ENCODE results near the gene SPDL1. TPM values are rescaled to one million over a fixed set of nuclear protein-coding genes. Genes with fewer than 3 reads are reported as not detected.

SPDL1 gene
- total RNA-seq, 4 donors from 2014 or later: 5.8 to 19.2 (median 9.9) TPM

DNA sequence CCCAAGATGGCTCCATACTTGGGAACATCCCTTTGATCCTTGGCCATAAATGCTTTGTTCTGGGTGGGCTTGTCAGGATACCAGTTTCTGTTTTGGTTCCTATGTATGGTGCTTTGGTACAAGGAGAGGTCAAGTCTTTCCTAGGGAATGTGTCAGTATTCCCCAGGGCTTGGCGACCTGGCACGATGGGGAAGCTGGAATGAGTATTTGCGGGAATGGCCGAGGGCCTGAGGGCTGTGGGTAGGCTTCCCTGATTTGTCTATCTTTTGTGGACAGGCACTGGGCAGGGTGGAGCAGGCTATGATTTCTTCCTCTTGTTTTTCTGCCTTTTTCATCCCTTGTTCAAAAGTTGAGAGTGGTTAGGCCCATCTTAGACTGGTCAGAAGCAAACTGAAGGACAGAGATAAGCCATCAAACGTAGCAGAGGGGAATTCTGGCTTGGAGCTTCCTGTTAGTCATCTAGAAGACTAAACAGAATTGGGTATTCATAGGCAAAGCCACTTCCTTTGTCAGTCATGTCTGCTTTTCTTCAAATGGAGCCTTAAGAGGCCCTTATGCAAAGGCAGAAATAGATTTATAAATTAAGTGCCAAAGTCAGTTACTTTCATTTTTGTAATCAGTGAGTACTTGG, 67.2 kb downstream of the SPDL1 start:
- TF ChIP-seq, protein P1, sequence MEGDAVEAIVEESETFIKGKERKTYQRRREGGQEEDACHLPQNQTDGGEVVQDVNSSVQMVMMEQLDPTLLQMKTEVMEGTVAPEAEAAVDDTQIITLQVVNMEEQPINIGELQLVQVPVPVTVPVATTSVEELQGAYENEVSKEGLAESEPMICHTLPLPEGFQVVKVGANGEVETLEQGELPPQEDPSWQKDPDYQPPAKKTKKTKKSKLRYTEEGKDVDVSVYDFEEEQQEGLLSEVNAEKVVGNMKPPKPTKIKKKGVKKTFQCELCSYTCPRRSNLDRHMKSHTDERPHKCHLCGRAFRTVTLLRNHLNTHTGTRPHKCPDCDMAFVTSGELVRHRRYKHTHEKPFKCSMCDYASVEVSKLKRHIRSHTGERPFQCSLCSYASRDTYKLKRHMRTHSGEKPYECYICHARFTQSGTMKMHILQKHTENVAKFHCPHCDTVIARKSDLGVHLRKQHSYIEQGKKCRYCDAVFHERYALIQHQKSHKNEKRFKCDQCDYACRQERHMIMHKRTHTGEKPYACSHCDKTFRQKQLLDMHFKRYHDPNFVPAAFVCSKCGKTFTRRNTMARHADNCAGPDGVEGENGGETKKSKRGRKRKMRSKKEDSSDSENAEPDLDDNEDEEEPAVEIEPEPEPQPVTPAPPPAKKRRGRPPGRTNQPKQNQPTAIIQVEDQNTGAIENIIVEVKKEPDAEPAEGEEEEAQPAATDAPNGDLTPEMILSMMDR (IDR thresholded peaks at IDR 0.05; ENCODE audit: low read depth): no peak

DNA sequence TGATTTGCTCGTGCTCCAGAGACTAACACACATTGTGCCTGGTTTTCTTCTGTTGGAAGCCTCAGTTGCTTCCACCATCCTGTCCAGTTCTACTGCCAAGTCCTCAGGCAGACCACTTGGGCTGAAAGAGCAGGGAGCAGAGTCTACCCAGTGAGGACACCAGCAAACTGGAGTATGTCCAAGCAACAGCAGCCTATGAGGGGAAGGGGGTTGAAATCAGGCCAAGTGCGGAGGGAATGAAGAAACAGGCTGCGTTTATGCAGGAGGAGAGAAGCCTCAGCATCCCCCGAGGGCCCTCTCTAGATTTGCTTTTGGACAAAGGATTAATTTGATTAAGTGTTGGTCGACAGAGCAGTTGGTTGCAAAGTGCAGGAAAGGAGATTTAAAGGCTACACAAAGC, 68.0 kb downstream of the SPDL1 start:
- TF ChIP-seq, protein P1 (IDR thresholded peaks at IDR 0.05; ENCODE audit: low read depth): no peak

DNA sequence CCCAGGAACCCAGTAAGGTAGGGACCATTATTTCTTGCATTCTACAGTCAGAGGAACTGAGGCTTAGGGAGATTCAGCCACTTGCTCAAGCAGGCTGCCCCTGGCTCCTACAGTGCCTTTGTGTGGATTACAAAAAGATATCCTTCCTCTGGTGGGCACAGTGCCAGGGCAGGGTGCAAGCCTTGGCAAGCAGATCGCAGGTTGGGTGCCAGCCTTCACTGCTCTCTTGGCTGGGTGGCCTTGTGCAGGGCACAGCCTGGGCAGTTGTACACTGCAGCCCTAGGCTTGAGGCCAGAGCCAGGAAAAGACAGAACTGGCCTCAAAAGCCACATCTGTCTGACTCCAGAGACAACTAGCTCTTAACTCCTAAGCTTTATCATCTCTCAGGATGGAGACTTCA, 68.5 kb downstream of the SPDL1 start:
- TF ChIP-seq, protein P1 (IDR thresholded peaks at IDR 0.05; ENCODE audit: low read depth): no peak

DNA sequence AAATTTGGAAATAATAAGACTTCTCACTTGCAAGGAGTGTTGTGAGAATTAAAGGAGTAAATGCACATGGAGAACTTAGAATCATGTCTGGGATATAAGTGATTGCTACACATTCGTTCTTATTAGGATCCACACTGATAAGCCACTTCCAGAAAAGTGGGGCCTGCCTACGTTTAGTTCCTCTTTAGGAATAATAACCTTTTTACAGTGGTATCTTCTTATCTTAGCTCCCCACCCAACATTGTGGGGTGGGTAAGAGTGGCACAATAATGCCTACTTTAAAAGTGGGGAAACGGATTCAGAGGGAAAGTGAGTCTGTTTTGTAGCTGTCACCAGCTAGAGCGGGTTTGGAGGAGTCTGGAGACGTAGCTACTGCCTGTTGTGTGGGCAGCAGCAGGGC, 69.5 kb downstream of the SPDL1 start:
- TF ChIP-seq, protein P1 (IDR thresholded peaks at IDR 0.05; ENCODE audit: low read depth): no peak

Small RNAs within 50 kb of the gene (small RNA-seq; reads per million reads assigned to genes)
- gene RNU6-477P: not detected

Other genes starting within 250 kb of the SPDL1 start
- gene DOCK2, start 53.5 kb downstream of the SPDL1 start, total RNA-seq: 100 to 1,000 TPM in 1 of 4 donors, 10 to 100 TPM in 3; 23.9 to 101 (median 51.1) TPM